SK-N-MC (cell line): ENCODE data around the gene GPR39.

ENCODE experiments used
- EZH2 ChIP-seq: fragments of 200-600 bp; sonication (generic); IDR thresholded peaks from one replicate; pipeline ENCODE4 v1.6.1; 2017; ENCODE audit warnings: antibody characterized with exemption
- FOXP2 ChIP-seq: optimal IDR thresholded peaks from 2 replicates; pipeline ENCODE3; 2011; ENCODE audit warnings: mild to moderate bottlenecking, moderate library complexity; ENCODE audit not compliant: insufficient read depth; ENCODE audit errors: extremely low read length, control extremely low read depth
- POLR2AphosphoS5 ChIP-seq: IDR thresholded peaks from 2 replicates; pipeline ENCODE4 v1.6.1; 2012; ENCODE audit warnings: mild to moderate bottlenecking, low read depth, low read length, borderline replicate concordance

DNA sequence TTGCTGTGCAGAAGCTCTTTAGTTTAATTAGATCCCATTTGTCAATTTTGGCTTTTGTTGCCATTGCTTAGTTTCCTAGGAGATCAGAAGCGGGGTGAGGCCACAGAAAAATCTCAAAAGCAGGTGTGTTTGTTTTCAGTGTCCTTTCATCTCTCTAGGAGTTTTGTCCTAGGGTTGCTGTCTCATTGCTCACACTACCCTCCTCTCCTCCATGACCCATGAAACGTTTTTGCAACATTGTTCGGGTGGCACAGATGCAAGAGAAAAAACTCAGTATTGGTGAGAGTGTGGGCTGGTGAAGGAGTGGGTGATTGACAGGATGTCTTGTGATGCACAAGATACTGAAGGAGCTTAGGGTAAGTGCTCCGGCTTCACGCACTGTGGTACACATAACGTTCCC lies 149.8 kb downstream of the GPR39 start:
- TF ChIP-seq EZH2 = no peak
- no peak for TF ChIP-seq POLR2AphosphoS5
- no peak for TF ChIP-seq FOXP2
